ENCODE data around the gene GPI.

GRCh38 chr19:34365463-34366401 lies 736 bp downstream of the GPI start:
- TF ChIP-seq CTCF (IDR thresholded peaks at IDR 0.05) (no peak), POLR2A (IDR thresholded peaks at IDR 0.05) (no peak)
